Neural cell (in vitro differentiated cells): Measurements from ENCODE around the gene LRFN3.

Experiments used
- EP300 ChIP-seq: fragments of 450-650 bp; conservative IDR thresholded peaks from 2 replicates; pipeline ENCODE4 v1.6.1; 2014; ENCODE audit warnings: antibody characterized with exemption, mild to moderate bottlenecking, moderate library complexity; ENCODE audit not compliant: poor library complexity, severe bottlenecking
- EZH2 ChIP-seq: fragments of 200-600, 300-800 bp; shearing (Covaris generic), sonication (generic); IDR thresholded peaks from 2 replicates; pipeline ENCODE4 v1.6.1; 2014; ENCODE audit warnings: antibody characterized with exemption, low read length, borderline replicate concordance, mild to moderate bottlenecking; ENCODE audit not compliant: insufficient read depth, poor library complexity, severe bottlenecking
- MXI1 ChIP-seq: fragments of 450-650 bp; conservative IDR thresholded peaks from 2 replicates; pipeline ENCODE4 v1.6.1; 2014; ENCODE audit warnings: antibody characterized with exemption, mild to moderate bottlenecking; ENCODE audit not compliant: poor library complexity, severe bottlenecking
- POLR2AphosphoS5 ChIP-seq: IDR thresholded peaks from 2 replicates; pipeline ENCODE4 v1.6.1; 2012
- RAD21 ChIP-seq: fragments of 450-650 bp; conservative IDR thresholded peaks from 2 replicates; pipeline ENCODE4 v1.6.1; 2014; ENCODE audit warnings: antibody characterized with exemption, mild to moderate bottlenecking, moderate library complexity
- SMC3 ChIP-seq: fragments of 450-650 bp; conservative IDR thresholded peaks from 2 replicates; pipeline ENCODE4 v1.6.1; 2014; ENCODE audit warnings: antibody characterized with exemption, mild to moderate bottlenecking, moderate library complexity; ENCODE audit not compliant: poor library complexity
- TAF1 ChIP-seq: IDR thresholded peaks from 2 replicates; pipeline ENCODE4 v1.6.1; 2012; ENCODE audit warnings: low read depth
- TF ChIP-seq, protein P1 (sequence below): fragments of 450-650 bp; IDR thresholded peaks from 2 replicates; pipeline ENCODE4 v1.5.1; 2014; ENCODE audit warnings: antibody characterized with exemption, mild to moderate bottlenecking, moderate library complexity; ENCODE audit not compliant: poor library complexity, severe bottlenecking
- TF ChIP-seq, protein P2 (sequence below): IDR thresholded peaks from 2 replicates; pipeline ENCODE4 v1.6.1; 2012; ENCODE audit warnings: borderline replicate concordance

DNA sequence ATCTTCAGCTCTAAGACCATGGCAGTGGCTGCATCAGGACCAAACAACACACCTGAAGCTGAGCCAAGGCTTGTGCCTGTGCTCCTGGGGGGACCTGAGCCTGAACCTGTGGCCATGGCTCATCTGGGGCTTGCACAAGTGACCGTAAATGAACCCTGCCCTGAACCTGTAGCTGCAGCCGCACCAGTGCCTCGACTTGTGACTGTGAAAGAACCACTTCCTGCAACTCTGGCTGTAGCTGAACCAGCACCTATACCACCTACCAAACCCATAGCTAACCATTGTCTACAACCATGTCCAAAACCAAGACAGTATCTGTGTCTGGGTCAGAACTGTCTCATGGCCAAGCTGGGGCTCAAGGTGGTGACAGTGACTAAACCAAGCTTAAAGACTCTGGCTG is 30.6 kb downstream of the LRFN3 start:
- TF ChIP-seq, protein P1, sequence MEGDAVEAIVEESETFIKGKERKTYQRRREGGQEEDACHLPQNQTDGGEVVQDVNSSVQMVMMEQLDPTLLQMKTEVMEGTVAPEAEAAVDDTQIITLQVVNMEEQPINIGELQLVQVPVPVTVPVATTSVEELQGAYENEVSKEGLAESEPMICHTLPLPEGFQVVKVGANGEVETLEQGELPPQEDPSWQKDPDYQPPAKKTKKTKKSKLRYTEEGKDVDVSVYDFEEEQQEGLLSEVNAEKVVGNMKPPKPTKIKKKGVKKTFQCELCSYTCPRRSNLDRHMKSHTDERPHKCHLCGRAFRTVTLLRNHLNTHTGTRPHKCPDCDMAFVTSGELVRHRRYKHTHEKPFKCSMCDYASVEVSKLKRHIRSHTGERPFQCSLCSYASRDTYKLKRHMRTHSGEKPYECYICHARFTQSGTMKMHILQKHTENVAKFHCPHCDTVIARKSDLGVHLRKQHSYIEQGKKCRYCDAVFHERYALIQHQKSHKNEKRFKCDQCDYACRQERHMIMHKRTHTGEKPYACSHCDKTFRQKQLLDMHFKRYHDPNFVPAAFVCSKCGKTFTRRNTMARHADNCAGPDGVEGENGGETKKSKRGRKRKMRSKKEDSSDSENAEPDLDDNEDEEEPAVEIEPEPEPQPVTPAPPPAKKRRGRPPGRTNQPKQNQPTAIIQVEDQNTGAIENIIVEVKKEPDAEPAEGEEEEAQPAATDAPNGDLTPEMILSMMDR = no peak
- TF ChIP-seq EZH2 (no peak), MXI1 (no peak), POLR2AphosphoS5 (no peak), SMC3 (no peak), EP300 (no peak), RAD21 (no peak), TAF1 (no peak)
- TF ChIP-seq, protein P2, sequence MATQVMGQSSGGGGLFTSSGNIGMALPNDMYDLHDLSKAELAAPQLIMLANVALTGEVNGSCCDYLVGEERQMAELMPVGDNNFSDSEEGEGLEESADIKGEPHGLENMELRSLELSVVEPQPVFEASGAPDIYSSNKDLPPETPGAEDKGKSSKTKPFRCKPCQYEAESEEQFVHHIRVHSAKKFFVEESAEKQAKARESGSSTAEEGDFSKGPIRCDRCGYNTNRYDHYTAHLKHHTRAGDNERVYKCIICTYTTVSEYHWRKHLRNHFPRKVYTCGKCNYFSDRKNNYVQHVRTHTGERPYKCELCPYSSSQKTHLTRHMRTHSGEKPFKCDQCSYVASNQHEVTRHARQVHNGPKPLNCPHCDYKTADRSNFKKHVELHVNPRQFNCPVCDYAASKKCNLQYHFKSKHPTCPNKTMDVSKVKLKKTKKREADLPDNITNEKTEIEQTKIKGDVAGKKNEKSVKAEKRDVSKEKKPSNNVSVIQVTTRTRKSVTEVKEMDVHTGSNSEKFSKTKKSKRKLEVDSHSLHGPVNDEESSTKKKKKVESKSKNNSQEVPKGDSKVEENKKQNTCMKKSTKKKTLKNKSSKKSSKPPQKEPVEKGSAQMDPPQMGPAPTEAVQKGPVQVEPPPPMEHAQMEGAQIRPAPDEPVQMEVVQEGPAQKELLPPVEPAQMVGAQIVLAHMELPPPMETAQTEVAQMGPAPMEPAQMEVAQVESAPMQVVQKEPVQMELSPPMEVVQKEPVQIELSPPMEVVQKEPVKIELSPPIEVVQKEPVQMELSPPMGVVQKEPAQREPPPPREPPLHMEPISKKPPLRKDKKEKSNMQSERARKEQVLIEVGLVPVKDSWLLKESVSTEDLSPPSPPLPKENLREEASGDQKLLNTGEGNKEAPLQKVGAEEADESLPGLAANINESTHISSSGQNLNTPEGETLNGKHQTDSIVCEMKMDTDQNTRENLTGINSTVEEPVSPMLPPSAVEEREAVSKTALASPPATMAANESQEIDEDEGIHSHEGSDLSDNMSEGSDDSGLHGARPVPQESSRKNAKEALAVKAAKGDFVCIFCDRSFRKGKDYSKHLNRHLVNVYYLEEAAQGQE = no peak
